K562 (cell line): Measurements from ENCODE around the gene DDX43. TPM values are rescaled to one million over a fixed set of nuclear protein-coding genes. Genes with fewer than 3 reads are reported as not detected.

Source experiments
- polyA plus RNA-seq, 8 experiments: library from polyadenylated mRNA; depleted of rRNA in 4 of 8; stranded (reverse) in 5 of 8; unstranded in 3 of 8; fragments of >200 nt; fragmentation: Nextera tagmentation in 2 of 8; fragmentation: Illumina TruSeq in 1 of 8; extraction: Ambion mirVana in 2 of 8; extraction: Trizol in 1 of 8; gene quantifications; 2 replicates each; pipeline versions ENCODE4 v1.2.1 to v1.2.3, GENCODE V29; 2011 to 2014; ENCODE audit warnings: inconsistent platforms in 1 of 8, missing spikeins in 1 of 8
- small RNA-seq: library from RNA; depleted of rRNA; stranded (forward); fragments of <200 nt; gene quantifications from one replicate; pipeline ENCODE3, GENCODE V24; 2014
- total RNA-seq, 7 experiments: library from RNA; depleted of rRNA in 6 of 7; stranded (reverse); fragments of >200 nt in 6 of 7; fragmentation: Illumina TruSeq in 2 of 7; extraction: Trizol in 2 of 7; gene quantifications; 2 replicates each; pipeline versions ENCODE4 v1.2.1 to v1.2.3, GENCODE V29; 2011 to 2021; ENCODE audit warnings: low replicate concordance in 1 of 7
- TF ChIP-seq, protein P1 (sequence below): fragments of 450-650 bp; IDR thresholded peaks from 2 replicates; pipeline ENCODE4 v1.6.1; 2018; ENCODE audit not compliant: partially characterized antibody
- TF ChIP-seq, protein P2 (sequence below): sonication (generic); formaldehyde crosslinking; IDR thresholded peaks from 2 replicates; pipeline ENCODE4 v1.8.1; 2023; ENCODE audit warnings: mild to moderate bottlenecking, missing genetic modification reagents

Gene DDX43
- total and polyA plus RNA-seq, 9 of the 15 experiments (the other 6 are each of a cell fraction or from before 2014, with no cell fraction given) = 0.07 to 0.88 (median 0.25) TPM

DNA sequence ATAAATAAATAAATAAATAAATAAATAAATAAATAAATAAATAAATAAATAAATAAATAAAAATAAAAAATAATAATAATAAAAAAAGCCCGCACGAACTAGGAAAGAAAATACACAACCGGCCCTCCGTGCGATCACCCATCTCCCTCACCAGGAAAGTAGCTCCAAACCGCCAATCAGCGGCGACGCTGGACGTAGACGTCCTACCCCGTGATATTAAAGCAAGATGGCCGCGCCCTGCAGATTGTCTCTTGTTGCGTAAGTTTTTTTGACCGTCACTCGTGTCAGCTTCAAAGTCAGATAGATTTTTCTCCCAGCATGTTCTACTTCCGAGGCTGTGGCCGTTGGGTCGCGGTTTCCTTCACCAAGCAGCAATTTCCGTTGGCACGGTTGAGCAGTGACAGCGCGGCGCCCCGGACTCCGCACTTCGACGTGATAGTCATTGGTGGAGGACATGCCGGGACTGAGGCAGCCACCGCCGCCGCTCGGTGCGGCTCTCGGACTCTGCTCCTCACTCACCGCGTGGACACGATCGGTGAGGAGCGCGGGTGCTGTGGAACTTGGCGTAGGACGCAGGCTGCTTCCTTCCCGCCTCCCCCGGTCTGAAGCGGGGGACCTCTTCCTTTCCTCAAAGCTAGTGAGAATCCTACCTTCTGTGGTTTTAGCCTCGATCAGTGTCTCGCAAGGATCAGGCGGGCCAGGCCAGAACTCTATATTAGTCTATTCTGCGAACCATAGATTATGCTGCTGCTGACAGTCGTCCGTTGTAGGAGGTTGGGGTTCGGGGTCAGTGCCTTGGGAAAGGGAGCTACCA, 67.1 kb downstream of the DDX43 start, which contains the start of gene MTO1 (continued):
- TF ChIP-seq, protein P1, sequence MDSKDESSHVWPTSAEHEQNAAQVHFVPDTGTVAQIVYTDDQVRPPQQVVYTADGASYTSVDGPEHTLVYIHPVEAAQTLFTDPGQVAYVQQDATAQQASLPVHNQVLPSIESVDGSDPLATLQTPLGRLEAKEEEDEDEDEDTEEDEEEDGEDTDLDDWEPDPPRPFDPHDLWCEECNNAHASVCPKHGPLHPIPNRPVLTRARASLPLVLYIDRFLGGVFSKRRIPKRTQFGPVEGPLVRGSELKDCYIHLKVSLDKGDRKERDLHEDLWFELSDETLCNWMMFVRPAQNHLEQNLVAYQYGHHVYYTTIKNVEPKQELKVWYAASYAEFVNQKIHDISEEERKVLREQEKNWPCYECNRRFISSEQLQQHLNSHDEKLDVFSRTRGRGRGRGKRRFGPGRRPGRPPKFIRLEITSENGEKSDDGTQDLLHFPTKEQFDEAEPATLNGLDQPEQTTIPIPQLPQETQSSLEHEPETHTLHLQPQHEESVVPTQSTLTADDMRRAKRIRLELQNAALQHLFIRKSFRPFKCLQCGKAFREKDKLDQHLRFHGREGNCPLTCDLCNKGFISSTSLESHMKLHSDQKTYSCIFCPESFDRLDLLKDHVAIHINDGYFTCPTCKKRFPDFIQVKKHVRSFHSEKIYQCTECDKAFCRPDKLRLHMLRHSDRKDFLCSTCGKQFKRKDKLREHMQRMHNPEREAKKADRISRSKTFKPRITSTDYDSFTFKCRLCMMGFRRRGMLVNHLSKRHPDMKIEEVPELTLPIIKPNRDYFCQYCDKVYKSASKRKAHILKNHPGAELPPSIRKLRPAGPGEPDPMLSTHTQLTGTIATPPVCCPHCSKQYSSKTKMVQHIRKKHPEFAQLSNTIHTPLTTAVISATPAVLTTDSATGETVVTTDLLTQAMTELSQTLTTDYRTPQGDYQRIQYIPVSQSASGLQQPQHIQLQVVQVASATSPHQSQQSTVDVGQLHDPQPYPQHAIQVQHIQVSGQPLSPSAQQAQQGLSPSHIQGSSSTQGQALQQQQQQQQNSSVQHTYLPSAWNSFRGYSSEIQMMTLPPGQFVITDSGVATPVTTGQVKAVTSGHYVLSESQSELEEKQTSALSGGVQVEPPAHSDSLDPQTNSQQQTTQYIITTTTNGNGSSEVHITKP = peak; percentile 98
- TF ChIP-seq, protein P2, sequence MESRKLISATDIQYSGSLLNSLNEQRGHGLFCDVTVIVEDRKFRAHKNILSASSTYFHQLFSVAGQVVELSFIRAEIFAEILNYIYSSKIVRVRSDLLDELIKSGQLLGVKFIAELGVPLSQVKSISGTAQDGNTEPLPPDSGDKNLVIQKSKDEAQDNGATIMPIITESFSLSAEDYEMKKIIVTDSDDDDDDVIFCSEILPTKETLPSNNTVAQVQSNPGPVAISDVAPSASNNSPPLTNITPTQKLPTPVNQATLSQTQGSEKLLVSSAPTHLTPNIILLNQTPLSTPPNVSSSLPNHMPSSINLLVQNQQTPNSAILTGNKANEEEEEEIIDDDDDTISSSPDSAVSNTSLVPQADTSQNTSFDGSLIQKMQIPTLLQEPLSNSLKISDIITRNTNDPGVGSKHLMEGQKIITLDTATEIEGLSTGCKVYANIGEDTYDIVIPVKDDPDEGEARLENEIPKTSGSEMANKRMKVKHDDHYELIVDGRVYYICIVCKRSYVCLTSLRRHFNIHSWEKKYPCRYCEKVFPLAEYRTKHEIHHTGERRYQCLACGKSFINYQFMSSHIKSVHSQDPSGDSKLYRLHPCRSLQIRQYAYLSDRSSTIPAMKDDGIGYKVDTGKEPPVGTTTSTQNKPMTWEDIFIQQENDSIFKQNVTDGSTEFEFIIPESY (CRISPR knock-in tag) = no peak

Small RNA genes lying within 50 kb of the gene (small RNA-seq; reads per million reads assigned to genes)
- gene RNU6-975P (not detected), gene RPL39P3 (not detected)

Other genes with a start within 250 kb of the DDX43 start
Only the 7 nearest of the 8 such genes appear.
- 2.5 and 3.7 TPM in 2 replicates for gene KHDC1, start 131.6 kb upstream of the DDX43 start, total RNA-seq (2014; rRNA removed)
- gene KHDC1, start 131.6 kb upstream of the DDX43 start, total RNA-seq (2014; rRNA removed; fragmentation: Illumina TruSeq; extraction: Trizol) = 5.5 and 5.6 TPM in 2 replicates
- 5.3 and 5.8 TPM in 2 replicates for gene KHDC1, start 131.6 kb upstream of the DDX43 start, total RNA-seq (2015; rRNA removed; fragmentation: Illumina TruSeq; extraction: Trizol)
- gene KHDC1, start 131.6 kb upstream of the DDX43 start, total RNA-seq (2021) = 7.6 and 8.0 TPM in 2 replicates
- gene KHDC1, start 131.6 kb upstream of the DDX43 start, polyA plus RNA-seq (2011; rRNA removed) = 7.5 and 9.1 TPM in 2 replicates
- gene KHDC1, start 131.6 kb upstream of the DDX43 start, polyA plus RNA-seq (2014; fragmentation: Illumina TruSeq; extraction: Trizol) = 8.6 and 9.7 TPM in 2 replicates
- 10 to 100 TPM; 16.1 to 19.5 TPM for gene KHDC1, start 131.6 kb upstream of the DDX43 start, polyA plus RNA-seq (2014; fragmentation: Nextera tagmentation; extraction: Ambion mirVana)
- 9.4 and 11.8 TPM in 2 replicates for gene KHDC1, start 131.6 kb upstream of the DDX43 start, polyA plus RNA-seq (2014; rRNA removed)
- not detected in 2 replicates for gene DPPA5, start 40.6 kb upstream of the DDX43 start, total RNA-seq (2014; rRNA removed)
- gene DPPA5, start 40.6 kb upstream of the DDX43 start, total RNA-seq (2014; rRNA removed; fragmentation: Illumina TruSeq; extraction: Trizol) = not detected in 2 replicates
- gene DPPA5, start 40.6 kb upstream of the DDX43 start, total RNA-seq (2015; rRNA removed; fragmentation: Illumina TruSeq; extraction: Trizol) = not detected in 2 replicates
- not detected in 2 replicates for gene DPPA5, start 40.6 kb upstream of the DDX43 start, total RNA-seq (2021)
- gene DPPA5, start 40.6 kb upstream of the DDX43 start, polyA plus RNA-seq (2011; rRNA removed) = not detected in 2 replicates
- not detected in 2 replicates for gene DPPA5, start 40.6 kb upstream of the DDX43 start, polyA plus RNA-seq (2014; fragmentation: Illumina TruSeq; extraction: Trizol)
- not detected for gene DPPA5, start 40.6 kb upstream of the DDX43 start, polyA plus RNA-seq (2014; fragmentation: Nextera tagmentation; extraction: Ambion mirVana)
- gene DPPA5, start 40.6 kb upstream of the DDX43 start, polyA plus RNA-seq (2014; rRNA removed) = not detected in 2 replicates
- not detected in 2 replicates for gene KHDC3L, start 32.2 kb upstream of the DDX43 start, total RNA-seq (2014; rRNA removed)
- gene KHDC3L, start 32.2 kb upstream of the DDX43 start, total RNA-seq (2014; rRNA removed; fragmentation: Illumina TruSeq; extraction: Trizol) = not detected in 2 replicates
- gene KHDC3L, start 32.2 kb upstream of the DDX43 start, total RNA-seq (2015; rRNA removed; fragmentation: Illumina TruSeq; extraction: Trizol) = not detected in 2 replicates
- not detected in 2 replicates for gene KHDC3L, start 32.2 kb upstream of the DDX43 start, total RNA-seq (2021)
- not detected in 2 replicates for gene KHDC3L, start 32.2 kb upstream of the DDX43 start, polyA plus RNA-seq (2011; rRNA removed)
- gene KHDC3L, start 32.2 kb upstream of the DDX43 start, polyA plus RNA-seq (2014; fragmentation: Illumina TruSeq; extraction: Trizol) = not detected in 2 replicates
- gene KHDC3L, start 32.2 kb upstream of the DDX43 start, polyA plus RNA-seq (2014; fragmentation: Nextera tagmentation; extraction: Ambion mirVana) = not detected
- not detected in 2 replicates for gene KHDC3L, start 32.2 kb upstream of the DDX43 start, polyA plus RNA-seq (2014; rRNA removed)
- gene OOEP, start 24.9 kb upstream of the DDX43 start, total RNA-seq (2014; rRNA removed) = not detected in 2 replicates
- not detected in 2 replicates for gene OOEP, start 24.9 kb upstream of the DDX43 start, total RNA-seq (2014; rRNA removed; fragmentation: Illumina TruSeq; extraction: Trizol)
- not detected in 2 replicates for gene OOEP, start 24.9 kb upstream of the DDX43 start, total RNA-seq (2015; rRNA removed; fragmentation: Illumina TruSeq; extraction: Trizol)
- not detected in 2 replicates for gene OOEP, start 24.9 kb upstream of the DDX43 start, total RNA-seq (2021)
- not detected in 2 replicates for gene OOEP, start 24.9 kb upstream of the DDX43 start, polyA plus RNA-seq (2011; rRNA removed)
- not detected in 2 replicates for gene OOEP, start 24.9 kb upstream of the DDX43 start, polyA plus RNA-seq (2014; fragmentation: Illumina TruSeq; extraction: Trizol)
- gene OOEP, start 24.9 kb upstream of the DDX43 start, polyA plus RNA-seq (2014; fragmentation: Nextera tagmentation; extraction: Ambion mirVana) = not detected
- not detected in 2 replicates for gene OOEP, start 24.9 kb upstream of the DDX43 start, polyA plus RNA-seq (2014; rRNA removed)
- gene CGAS, start 57.5 kb downstream of the DDX43 start, total RNA-seq (2014; rRNA removed) = 0.32 TPM in 1 of 2 replicates, not detected in the other
- gene CGAS, start 57.5 kb downstream of the DDX43 start, total RNA-seq (2014; rRNA removed; fragmentation: Illumina TruSeq; extraction: Trizol) = 0.18 TPM in 1 of 2 replicates, not detected in the other
- gene CGAS, start 57.5 kb downstream of the DDX43 start, total RNA-seq (2015; rRNA removed; fragmentation: Illumina TruSeq; extraction: Trizol) = not detected in 2 replicates
- gene CGAS, start 57.5 kb downstream of the DDX43 start, total RNA-seq (2021) = 0.04 and 0.11 TPM in 2 replicates
- 0.03 and 0.06 TPM in 2 replicates for gene CGAS, start 57.5 kb downstream of the DDX43 start, polyA plus RNA-seq (2011; rRNA removed)
- gene CGAS, start 57.5 kb downstream of the DDX43 start, polyA plus RNA-seq (2014; fragmentation: Illumina TruSeq; extraction: Trizol) = 0.06 and 0.08 TPM in 2 replicates
- gene CGAS, start 57.5 kb downstream of the DDX43 start, polyA plus RNA-seq (2014; fragmentation: Nextera tagmentation; extraction: Ambion mirVana) = under 1 TPM in 1 of 2 experiments, not detected in 1; 0.01 TPM
- gene CGAS, start 57.5 kb downstream of the DDX43 start, polyA plus RNA-seq (2014; rRNA removed) = 0.13 and 0.15 TPM in 2 replicates
- 49.5 and 49.8 TPM in 2 replicates for gene MTO1, start 66.9 kb downstream of the DDX43 start, total RNA-seq (2014; rRNA removed)
- 62.3 and 67.2 TPM in 2 replicates for gene MTO1, start 66.9 kb downstream of the DDX43 start, total RNA-seq (2014; rRNA removed; fragmentation: Illumina TruSeq; extraction: Trizol)
- gene MTO1, start 66.9 kb downstream of the DDX43 start, total RNA-seq (2015; rRNA removed; fragmentation: Illumina TruSeq; extraction: Trizol) = 55.2 and 60.1 TPM in 2 replicates
- 42.3 and 53.7 TPM in 2 replicates for gene MTO1, start 66.9 kb downstream of the DDX43 start, total RNA-seq (2021)
- gene MTO1, start 66.9 kb downstream of the DDX43 start, polyA plus RNA-seq (2011; rRNA removed) = 50.0 and 50.6 TPM in 2 replicates
- gene MTO1, start 66.9 kb downstream of the DDX43 start, polyA plus RNA-seq (2014; fragmentation: Illumina TruSeq; extraction: Trizol) = 48.6 and 49.3 TPM in 2 replicates
- gene MTO1, start 66.9 kb downstream of the DDX43 start, polyA plus RNA-seq (2014; fragmentation: Nextera tagmentation; extraction: Ambion mirVana) = 10 to 100 TPM; 33.4 to 55.1 TPM
- 38.3 and 48.3 TPM in 2 replicates for gene MTO1, start 66.9 kb downstream of the DDX43 start, polyA plus RNA-seq (2014; rRNA removed)
- gene EEF1A1, start 126.2 kb downstream of the DDX43 start, total RNA-seq (2014; rRNA removed) = 8,400 and 9,577 TPM in 2 replicates
- gene EEF1A1, start 126.2 kb downstream of the DDX43 start, total RNA-seq (2014; rRNA removed; fragmentation: Illumina TruSeq; extraction: Trizol) = 12,995 and 14,391 TPM in 2 replicates
- gene EEF1A1, start 126.2 kb downstream of the DDX43 start, total RNA-seq (2015; rRNA removed; fragmentation: Illumina TruSeq; extraction: Trizol) = 12,931 and 13,052 TPM in 2 replicates
- gene EEF1A1, start 126.2 kb downstream of the DDX43 start, total RNA-seq (2021) = 11,082 and 11,449 TPM in 2 replicates
- gene EEF1A1, start 126.2 kb downstream of the DDX43 start, polyA plus RNA-seq (2011; rRNA removed) = 17,323 and 19,925 TPM in 2 replicates
- gene EEF1A1, start 126.2 kb downstream of the DDX43 start, polyA plus RNA-seq (2014; fragmentation: Illumina TruSeq; extraction: Trizol) = 11,237 and 11,368 TPM in 2 replicates
- 1,000 to 10,000 TPM; 6,453 to 7,909 TPM for gene EEF1A1, start 126.2 kb downstream of the DDX43 start, polyA plus RNA-seq (2014; fragmentation: Nextera tagmentation; extraction: Ambion mirVana)
- 9,792 and 9,810 TPM in 2 replicates for gene EEF1A1, start 126.2 kb downstream of the DDX43 start, polyA plus RNA-seq (2014; rRNA removed)